ENCODE results near the gene KLHL5. TPM values are rescaled to one million over a fixed set of nuclear protein-coding genes. Genes with fewer than 3 reads are reported as not detected.

Gene KLHL5
- total and polyA plus RNA-seq, 12 donors: 4.2 to 22.7 (median 11.3) TPM

- Histone ChIP-seq H3K4me3 (no peak overlapping the region), H3K9me3 (no peaks in the 10 kb centered on the region), H3K4me1 (peaks cover 0 to 21% (median 17%) of the 10 kb centered on the region in 9 donors), H3K27ac (no peak overlapping the region), H3K27me3 (no peaks in the 10 kb centered on the region), H3K36me3 (no peaks in the 10 kb centered on the region)
- intact Hi-C loops (cut with DNase I): no loop called here
- DNase-seq (no peak), ATAC-seq (no peak)
- WGBS, 2 donors: 96% methylated on average over 3 of the region's 3 CpGs
- TF ChIP-seq CTCF (IDR thresholded peaks at IDR 0.05): no peak
Observed at GRCh38 chr4:39039108-39039507, 22.9 kb upstream of the KLHL5 start.

GRCh38 chr4:39042366-39042765 is 19.7 kb upstream of the KLHL5 start:
- H3K4me3 ChIP-seq: no peak overlapping the region
- H3K27ac ChIP-seq: peak overlapping the region in 9 of 10 donors; percentile 76 to 97 (median 95)
- 90 to 94% methylated on average over 1 of the region's 1 CpG for WGBS, 2 donors
- intact Hi-C loops (cut with DNase I): loop anchor here in 3 of 10 donors (5.0 to 10.0 kb wide), 4 partner anchors 82 to 142 kb away; partner anchors contain the start of gene WDR19 (in 2 of the 3)
- no peak for TF ChIP-seq CTCF (IDR thresholded peaks at IDR 0.05)
- no peaks in the 10 kb centered on the region for H3K9me3 ChIP-seq
- no peak for DNase-seq
- H3K4me1 ChIP-seq: peaks cover 0 to 40% (median 31%) of the 10 kb centered on the region in 9 donors
- H3K27me3 ChIP-seq: no peaks in the 10 kb centered on the region
- H3K36me3 ChIP-seq: no peaks in the 10 kb centered on the region
- no peak for ATAC-seq

GRCh38 chr4:39043058-39043860 is 18.8 kb upstream of the KLHL5 start:
- intact Hi-C loops (cut with DNase I): loop anchor here in 3 of 10 donors (5.0 to 10.0 kb wide), 4 partner anchors 82 to 142 kb away; partner anchors contain the start of gene WDR19 (in 2 of the 3)
- ATAC-seq (peak in 6 of 8 donors; percentile 4 to 71 (median 57)), DNase-seq (no peak)
- Histone ChIP-seq H3K4me1 (peaks cover 0 to 49% (median 40%) of the 10 kb centered on the region in 9 donors), H3K9me3 (no peaks in the 10 kb centered on the region), H3K36me3 (no peaks in the 10 kb centered on the region), H3K27me3 (no peaks in the 10 kb centered on the region), H3K4me3 (peak overlapping the region in 8 of 10 donors; percentile 69 to 76 (median 70)), H3K27ac (peak overlapping the region; percentile 76 to 98 (median 95))
- no peak for TF ChIP-seq CTCF (IDR thresholded peaks at IDR 0.05)
- 64 to 66% methylated on average over 10 of the region's 10 CpGs for WGBS, 2 donors

- peak overlapping the region; percentile 76 to 98 (median 95) for H3K27ac ChIP-seq
- intact Hi-C loops (cut with DNase I): loop anchor here in 4 of 10 donors (2.0 to 10.0 kb wide), 5 partner anchors 81 to 141 kb away; partner anchors contain the start of gene WDR19 (in 3 of the 4)
- H3K27me3 ChIP-seq: no peaks in the 10 kb centered on the region
- ATAC-seq: peak in 7 of 8 donors; percentile 10 to 81 (median 61)
- no peaks in the 10 kb centered on the region for H3K36me3 ChIP-seq
- peaks cover 0 to 56% (median 42%) of the 10 kb centered on the region in 9 donors for H3K4me1 ChIP-seq
- 13% methylated on average over 8 of the region's 8 CpGs for WGBS, 2 donors
- H3K4me3 ChIP-seq: peak overlapping the region; percentile 59 to 98 (median 70)
- no peak for TF ChIP-seq CTCF (IDR thresholded peaks at IDR 0.05)
- peak in 1 of 2 donors; percentile 43 for DNase-seq
- no peaks in the 10 kb centered on the region for H3K9me3 ChIP-seq
Observed at GRCh38 chr4:39043861-39044363, 18.1 kb upstream of the KLHL5 start.

Measured in heart right ventricle (tissue), 16 donors.